Erythroblast (primary cell): ENCODE measurements around the gene HEXA.

Experiments
- GATA1 ChIP-seq: IDR thresholded peaks from 2 replicates; pipeline ENCODE4 v1.6.1; 2011; ENCODE audit warnings: low read depth, mild to moderate bottlenecking, control low read depth, low read length, moderate library complexity
- POLR2A ChIP-seq: IDR thresholded peaks from 2 replicates; pipeline ENCODE4 v1.6.1; 2011; ENCODE audit warnings: mild to moderate bottlenecking, low read length

DNA sequence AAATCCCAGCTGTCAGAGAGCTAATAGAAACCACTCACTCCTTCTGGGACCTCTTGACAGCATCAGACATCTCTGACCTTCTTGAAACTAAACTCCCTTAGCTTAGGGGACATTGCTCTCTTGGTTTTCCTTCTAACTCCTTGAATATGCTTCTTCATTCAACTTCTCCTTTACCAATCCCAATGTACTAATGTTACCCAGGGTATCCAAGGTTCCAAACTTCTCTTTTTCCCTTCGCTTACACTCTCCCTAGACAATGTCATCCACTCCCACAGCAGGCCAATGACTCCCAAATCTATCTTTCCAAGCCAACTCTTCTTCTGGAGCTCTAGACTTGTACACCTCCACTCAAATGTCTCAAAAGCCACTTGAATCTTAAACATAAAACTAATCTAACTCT is 14.6 kb downstream of the HEXA start:
- TF ChIP-seq POLR2A (no peak), GATA1 (no peak)
